Bronchial epithelial cell (primary cell): ENCODE results near the gene C19orf44. TPM values are rescaled to one million over a fixed set of nuclear protein-coding genes. Genes with fewer than 3 reads are reported as not detected.

Experiments
- DNase-seq: peaks from one replicate; pipeline ENCODE4 v3.0.0-alpha.2; 2010; ENCODE audit warnings: low read depth
- FAIRE-seq: peaks from 2 replicates; lab custom pipeline; 2011; peaks lifted over from hg19 to GRCh38; lab: Jason Lieb, UNC
- H3K27me3 ChIP-seq: 2 replicates; pipeline ENCODE4 v1.5.1; 2011; ENCODE audit warnings: low read length; ENCODE audit not compliant: control insufficient read depth, insufficient read depth
- H3K36me3 ChIP-seq: 2 replicates; pipeline ENCODE4 v1.5.1; 2011; ENCODE audit warnings: low read length; ENCODE audit not compliant: control insufficient read depth, insufficient read depth
- H3K4me3 ChIP-seq: 2 replicates; pipeline ENCODE4 v1.5.1; 2011; ENCODE audit warnings: mild to moderate bottlenecking, low read depth, low read length, control low read depth
- CTCF ChIP-seq: IDR thresholded peaks from 2 replicates; pipeline ENCODE4 v1.5.1; 2011; ENCODE audit warnings: mild to moderate bottlenecking, moderate library complexity, low read length, control low read depth, inconsistent platforms; ENCODE audit not compliant: insufficient read depth, severe bottlenecking
- total RNA-seq: library from RNA; depleted of rRNA; stranded (reverse); fragments of >200 nt; gene quantifications from 2 replicates; pipeline ENCODE4 v1.2.1, GENCODE V29; 2014

The C19orf44 gene
- total RNA-seq, 1 donor from 2014 or later: 1.1 TPM

- DNase-seq (no peak), FAIRE-seq (no peak)
- no peak overlapping the region for H3K4me3 ChIP-seq
- H3K27me3 ChIP-seq: no peaks in the 10 kb centered on the region
- H3K36me3 ChIP-seq: no peaks in the 10 kb centered on the region
- TF ChIP-seq CTCF: no peak
Measured at GRCh38 chr19:16455489-16455888, 40.7 kb upstream of the C19orf44 start.

- no peak overlapping the region for H3K4me3 ChIP-seq
- H3K36me3 ChIP-seq: no peaks in the 10 kb centered on the region
- no peaks in the 10 kb centered on the region for H3K27me3 ChIP-seq
- FAIRE-seq (no peak), DNase-seq (peak; percentile 9)
- no peak for TF ChIP-seq CTCF
Measured at GRCh38 chr19:16456652-16457194, 39.5 kb upstream of the C19orf44 start.

- no peak for TF ChIP-seq CTCF
- peak; percentile 24 for DNase-seq
- H3K4me3 ChIP-seq: no peak overlapping the region
- no peaks in the 10 kb centered on the region for H3K36me3 ChIP-seq
- H3K27me3 ChIP-seq: no peaks in the 10 kb centered on the region
- FAIRE-seq: no peak
Measured at GRCh38 chr19:16457195-16457953, 38.8 kb upstream of the C19orf44 start.

GRCh38 chr19:16457954-16458331 is 38.3 kb upstream of the C19orf44 start:
- FAIRE-seq: no peak
- DNase-seq: no peak
- Histone ChIP-seq H3K36me3 (no peaks in the 10 kb centered on the region), H3K27me3 (no peaks in the 10 kb centered on the region), H3K4me3 (no peak overlapping the region)
- no peak for TF ChIP-seq CTCF

GRCh38 chr19:16458391-16459341 is 37.5 kb upstream of the C19orf44 start:
- Histone ChIP-seq H3K27me3 (no peaks in the 10 kb centered on the region), H3K36me3 (no peaks in the 10 kb centered on the region), H3K4me3 (no peak overlapping the region)
- no peak for DNase-seq
- FAIRE-seq: no peak
- TF ChIP-seq CTCF: no peak
